Gastroesophageal sphincter (tissue), 3 donors: ENCODE measurements around the gene APBA2.

Experiments
- POLR2A ChIP-seq, 2 donors: fragments of 450-650 bp; IDR thresholded peaks; one replicate each; pipeline ENCODE4 v1.6.1; 2017; ENCODE audit warnings: antibody characterized with exemption in 2 of 2, mild to moderate bottlenecking in 2 of 2, moderate library complexity in 1 of 2
- POLR2AphosphoS5 ChIP-seq: sonication (generic); formaldehyde crosslinking; IDR thresholded peaks from one replicate; pipeline ENCODE4 v1.6.1; 2017; ENCODE audit warnings: antibody characterized with exemption
- TF ChIP-seq, protein P1 (sequence below), 4 experiments: fragments of 200-600 bp in 2 of 4; fragments of 450-650 bp in 2 of 4; sonication (generic) in 1 of 4; IDR thresholded peaks; one replicate each; pipeline ENCODE4 v1.5.1; 2017 to 2019; ENCODE audit warnings: antibody characterized with exemption in 4 of 4, mild to moderate bottlenecking in 2 of 4, moderate library complexity in 2 of 4

DNA sequence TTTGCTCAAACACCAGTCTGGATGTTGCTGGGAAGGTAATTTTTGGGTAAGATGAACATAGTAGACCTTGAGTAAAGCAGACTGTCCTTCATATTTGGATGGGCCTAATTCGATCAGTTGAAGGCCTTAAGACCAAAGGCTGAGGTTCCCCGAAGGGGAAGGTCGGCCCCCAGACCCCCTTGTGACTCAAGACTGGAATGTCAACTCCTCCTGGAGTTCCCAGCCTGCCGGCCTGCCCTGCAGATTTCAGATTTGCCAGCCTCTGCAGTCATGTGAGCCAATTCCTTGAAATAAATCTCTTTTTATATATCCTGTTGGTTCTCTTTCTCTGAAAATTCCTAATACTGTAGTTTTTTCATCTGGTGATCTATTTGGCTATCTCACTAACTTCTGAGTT is 146.5 kb downstream of the APBA2 start:
- no peak for TF ChIP-seq POLR2A (IDR thresholded peaks at IDR 0.05)
- TF ChIP-seq POLR2AphosphoS5, result no peak
- TF ChIP-seq, protein P1, sequence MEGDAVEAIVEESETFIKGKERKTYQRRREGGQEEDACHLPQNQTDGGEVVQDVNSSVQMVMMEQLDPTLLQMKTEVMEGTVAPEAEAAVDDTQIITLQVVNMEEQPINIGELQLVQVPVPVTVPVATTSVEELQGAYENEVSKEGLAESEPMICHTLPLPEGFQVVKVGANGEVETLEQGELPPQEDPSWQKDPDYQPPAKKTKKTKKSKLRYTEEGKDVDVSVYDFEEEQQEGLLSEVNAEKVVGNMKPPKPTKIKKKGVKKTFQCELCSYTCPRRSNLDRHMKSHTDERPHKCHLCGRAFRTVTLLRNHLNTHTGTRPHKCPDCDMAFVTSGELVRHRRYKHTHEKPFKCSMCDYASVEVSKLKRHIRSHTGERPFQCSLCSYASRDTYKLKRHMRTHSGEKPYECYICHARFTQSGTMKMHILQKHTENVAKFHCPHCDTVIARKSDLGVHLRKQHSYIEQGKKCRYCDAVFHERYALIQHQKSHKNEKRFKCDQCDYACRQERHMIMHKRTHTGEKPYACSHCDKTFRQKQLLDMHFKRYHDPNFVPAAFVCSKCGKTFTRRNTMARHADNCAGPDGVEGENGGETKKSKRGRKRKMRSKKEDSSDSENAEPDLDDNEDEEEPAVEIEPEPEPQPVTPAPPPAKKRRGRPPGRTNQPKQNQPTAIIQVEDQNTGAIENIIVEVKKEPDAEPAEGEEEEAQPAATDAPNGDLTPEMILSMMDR (IDR thresholded peaks at IDR 0.05), result no peak
